ENCODE data around the gene RSAD2.
"Not testable (repeated sequence)": the region's sequence is repeated elsewhere in the genome, so short reads cannot be mapped to it uniquely, and the experiment has no call there.

RSAD2 gene

DNA sequence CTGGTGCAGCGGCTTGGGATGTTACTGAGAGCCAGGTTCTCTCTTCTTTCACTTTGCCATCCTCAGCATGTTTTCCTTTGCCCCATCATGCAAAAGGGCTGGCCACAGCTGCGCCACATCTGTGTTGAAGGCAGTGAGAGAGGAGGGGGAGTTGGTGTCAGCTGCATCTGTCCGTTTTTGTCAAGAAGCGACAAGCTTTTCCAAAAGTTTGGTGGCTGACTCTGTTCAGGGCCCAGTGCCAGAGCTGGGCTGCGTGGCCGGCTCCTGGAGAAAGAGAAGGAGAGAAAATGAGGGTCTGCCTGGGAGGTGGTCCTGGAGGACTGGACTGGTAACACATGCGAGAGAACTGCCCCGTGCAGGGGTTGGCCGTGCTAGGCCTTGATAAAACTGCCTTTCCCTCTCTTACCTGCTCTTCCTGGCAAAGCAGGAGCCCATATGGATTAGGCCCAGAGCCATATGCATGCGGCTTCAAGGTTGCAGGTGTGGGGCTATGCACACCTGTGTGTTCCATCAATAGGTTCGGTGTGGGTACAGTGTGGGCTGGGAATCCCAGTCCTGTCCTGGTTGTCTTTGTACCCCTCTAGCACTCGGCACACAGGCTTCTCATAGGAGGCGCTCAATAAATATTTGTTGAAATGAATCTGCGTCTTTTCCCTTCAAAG, 48.6 kb downstream of the RSAD2 start:
- no peak for DNase-seq (ENCODE audit: low read depth, low spot score)

DNA sequence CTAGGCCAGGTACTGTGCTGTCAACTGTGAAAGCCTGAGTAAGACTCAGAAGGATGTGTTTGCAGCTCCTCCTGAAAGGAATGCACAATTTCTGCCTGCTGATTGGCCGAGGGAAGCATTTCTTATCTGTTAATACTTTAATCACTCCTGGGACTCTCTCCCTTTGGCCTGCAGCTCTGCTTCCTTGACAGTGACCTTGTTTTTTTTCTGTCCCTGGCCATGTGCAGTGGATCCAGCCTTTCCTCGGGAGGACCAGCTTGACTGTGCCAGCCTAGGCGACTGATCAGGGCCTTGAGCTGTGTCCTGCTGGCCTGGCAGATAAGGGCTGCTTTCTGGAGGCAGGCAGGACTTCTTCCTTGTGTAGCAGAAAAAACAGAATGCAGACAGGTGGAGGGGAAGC, 49.6 kb downstream of the RSAD2 start:
- no peak for DNase-seq (ENCODE audit: low read depth, low spot score)

DNA sequence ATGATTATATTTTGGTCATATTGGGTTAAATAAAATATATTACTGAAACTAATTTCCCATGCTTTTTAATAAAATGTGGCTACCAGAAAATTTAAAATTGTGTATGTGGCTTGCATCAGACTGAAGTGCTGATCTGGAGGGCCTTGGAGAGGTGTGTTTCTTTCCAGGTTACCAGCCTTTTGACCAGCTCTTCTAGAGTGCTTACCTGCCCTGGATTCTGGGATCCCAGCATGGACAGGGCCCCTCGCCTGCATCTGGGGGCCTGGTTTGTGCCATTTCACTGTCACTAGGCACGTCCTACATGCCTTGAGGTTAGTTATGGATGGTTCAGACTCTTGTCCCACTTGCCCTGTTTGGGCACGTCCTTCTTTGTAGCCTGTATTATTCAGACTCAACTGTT, 50.2 kb downstream of the RSAD2 start:
- no peak for DNase-seq (ENCODE audit: low read depth, low spot score)

DNA sequence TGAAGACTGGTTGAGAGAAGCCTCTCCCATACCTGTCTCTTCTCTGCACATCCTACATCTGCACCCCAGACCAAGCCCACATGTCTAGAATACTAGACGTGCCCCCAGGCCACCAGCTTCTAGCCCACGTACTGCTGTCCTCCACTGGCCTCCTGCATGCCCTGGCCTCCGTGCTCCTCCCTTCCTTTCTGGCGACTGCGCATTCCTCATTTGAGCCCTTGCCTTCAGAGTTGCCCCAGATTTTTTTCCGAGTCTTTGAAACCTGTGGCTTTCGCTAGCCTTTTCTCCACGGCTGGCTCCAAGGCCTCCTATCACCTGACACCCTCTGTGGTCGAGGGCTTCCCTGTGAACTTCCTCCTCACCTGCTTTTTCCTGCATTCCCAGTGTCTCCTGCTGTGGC, 50.9 kb downstream of the RSAD2 start:
- no peak for DNase-seq (ENCODE audit: low read depth, low spot score)

DNA sequence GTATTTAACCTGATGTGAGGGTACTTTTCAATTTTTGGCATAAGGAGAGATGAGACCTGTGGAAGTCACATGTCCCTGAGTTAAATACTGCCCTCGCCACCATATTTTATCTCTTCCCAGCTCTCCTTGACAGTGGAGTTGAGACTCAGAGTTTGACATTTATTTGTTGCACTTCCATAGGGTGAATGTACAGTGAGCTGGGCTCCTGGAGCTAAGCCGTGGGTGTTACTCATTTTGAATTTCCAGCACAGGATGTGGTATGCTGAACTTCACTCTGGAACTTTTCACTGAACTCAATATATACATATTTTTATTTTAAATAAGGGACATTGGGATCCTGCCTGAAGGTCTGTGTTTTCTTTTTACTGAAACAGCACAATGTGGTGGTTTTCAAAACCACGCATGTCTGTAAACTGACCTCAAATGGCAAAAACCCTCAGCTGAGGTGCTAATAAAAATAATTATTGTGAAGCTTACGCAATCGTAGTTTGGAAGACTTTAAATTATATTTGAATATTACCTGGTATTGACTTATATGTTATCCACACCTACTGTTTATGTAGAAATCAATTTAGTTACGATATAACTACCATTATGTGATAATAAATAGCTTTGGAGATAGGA, 51.7 kb downstream of the RSAD2 start:
- DNase-seq (ENCODE audit: low read depth, low spot score), result no peak

DNA sequence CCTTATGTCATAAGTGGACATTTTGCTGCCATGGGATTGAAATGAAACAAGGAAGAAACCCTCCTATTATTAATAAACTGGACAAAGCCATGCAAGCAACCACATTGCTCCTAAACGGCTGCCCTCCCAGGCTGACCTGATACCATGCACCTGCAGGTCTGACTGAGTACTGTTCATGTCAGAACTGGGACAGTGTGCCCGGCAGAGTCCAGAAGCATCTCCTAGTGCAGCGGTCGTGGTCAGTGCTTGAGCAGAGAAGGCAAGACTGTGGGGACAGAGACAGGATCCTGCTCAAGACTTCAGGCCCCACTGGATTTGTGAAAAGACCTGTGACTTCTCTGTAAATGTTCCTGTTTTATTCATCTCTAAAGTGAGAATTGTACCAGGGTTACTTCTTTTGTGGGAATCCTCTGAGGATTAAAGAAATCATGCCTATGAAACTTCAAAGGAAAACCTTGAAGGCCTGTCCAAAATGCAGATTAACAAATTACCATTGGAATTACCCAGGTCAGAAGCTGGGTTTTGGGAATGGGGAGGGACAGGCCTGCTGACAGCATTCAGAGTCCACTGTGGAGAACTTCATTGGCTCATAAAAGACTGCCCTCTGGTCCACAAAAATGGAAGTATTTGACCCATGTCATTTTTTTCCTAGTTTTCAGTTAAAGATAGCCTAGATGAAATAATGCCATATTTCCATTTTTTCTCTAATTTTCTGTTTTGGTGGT, 53.5 kb downstream of the RSAD2 start:
- DNase-seq (ENCODE audit: low read depth, low spot score), result no peak

DNA sequence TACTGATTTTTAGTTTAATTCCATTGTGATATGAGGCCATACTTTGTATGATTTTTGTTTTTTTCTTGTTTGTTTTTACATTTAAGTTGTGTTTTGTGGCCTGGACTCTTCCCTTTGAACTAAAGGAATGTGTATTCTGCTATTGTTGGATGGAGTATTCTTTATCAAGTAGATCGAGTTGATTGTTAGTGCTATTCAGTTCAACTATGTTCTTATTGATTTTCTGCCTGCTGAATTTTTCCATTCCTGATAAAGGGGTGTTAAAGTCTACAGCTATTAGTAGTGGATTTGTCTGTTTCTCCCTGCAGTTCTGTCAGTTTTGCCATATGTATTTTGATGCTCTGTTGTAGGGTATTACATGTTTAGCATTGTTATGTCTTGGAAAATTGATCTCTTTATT, 54.2 kb downstream of the RSAD2 start:
- DNase-seq (ENCODE audit: low read depth, low spot score), result no peak

DNA sequence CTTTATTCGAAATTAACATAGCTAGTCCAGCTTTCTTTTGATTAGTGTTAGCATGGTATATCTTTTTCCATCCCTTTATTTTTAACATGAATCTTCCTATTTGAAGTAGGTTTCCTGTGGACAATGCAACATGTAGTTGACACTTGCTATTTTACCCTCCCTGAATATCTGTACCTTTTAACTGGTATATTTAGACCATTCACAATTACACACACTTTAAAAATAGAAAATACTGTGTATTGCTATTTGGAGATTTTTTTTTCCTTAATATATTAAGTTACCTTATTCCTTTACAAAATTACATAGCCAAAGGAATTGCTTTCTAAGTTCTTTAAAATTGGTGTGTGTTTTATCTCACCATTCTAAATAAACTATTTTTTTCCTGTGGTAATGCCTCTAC, 54.6 kb downstream of the RSAD2 start:
- no peak for DNase-seq (ENCODE audit: low read depth, low spot score)

DNA sequence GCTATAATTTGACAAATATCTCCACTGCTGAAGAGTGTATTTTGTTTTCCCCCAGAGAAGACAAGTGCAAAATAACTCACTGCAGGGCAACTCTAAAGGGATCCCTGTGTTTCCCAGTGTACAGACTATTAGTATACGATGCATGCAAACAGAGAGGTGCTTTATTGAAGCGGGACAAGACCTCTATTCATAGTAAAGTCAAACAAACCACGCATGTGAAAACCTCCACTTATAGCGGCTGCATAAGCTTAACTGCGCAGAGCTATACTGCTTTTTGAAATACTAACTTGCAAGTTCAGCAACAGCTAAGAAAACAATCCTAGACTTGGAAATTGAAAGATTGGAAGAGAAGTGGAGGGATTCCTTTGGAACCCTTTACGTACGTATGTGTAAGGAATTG, 55.3 kb downstream of the RSAD2 start:
- DNase-seq (ENCODE audit: low read depth, low spot score), result no peak

DNA sequence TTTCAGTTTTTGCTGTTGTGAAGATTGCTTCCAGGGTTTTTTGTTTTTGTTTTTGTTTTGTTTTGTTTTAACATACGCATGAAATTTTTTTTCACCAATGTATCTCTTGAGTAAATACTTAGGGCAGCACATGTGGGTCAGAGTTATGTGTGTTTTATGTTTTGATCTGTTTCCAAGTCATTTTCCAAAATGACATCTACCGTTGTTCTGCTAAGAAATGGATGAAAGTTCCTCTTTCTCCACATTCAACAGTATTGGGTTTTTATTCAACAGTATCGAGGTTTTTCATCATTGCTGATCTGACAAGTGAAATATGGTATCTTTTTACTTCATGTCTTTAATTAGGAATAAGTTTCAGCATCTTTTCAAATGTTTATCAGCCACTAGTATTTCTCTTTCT, 56.3 kb downstream of the RSAD2 start:
- no peak for DNase-seq (ENCODE audit: low read depth, low spot score)

DNA sequence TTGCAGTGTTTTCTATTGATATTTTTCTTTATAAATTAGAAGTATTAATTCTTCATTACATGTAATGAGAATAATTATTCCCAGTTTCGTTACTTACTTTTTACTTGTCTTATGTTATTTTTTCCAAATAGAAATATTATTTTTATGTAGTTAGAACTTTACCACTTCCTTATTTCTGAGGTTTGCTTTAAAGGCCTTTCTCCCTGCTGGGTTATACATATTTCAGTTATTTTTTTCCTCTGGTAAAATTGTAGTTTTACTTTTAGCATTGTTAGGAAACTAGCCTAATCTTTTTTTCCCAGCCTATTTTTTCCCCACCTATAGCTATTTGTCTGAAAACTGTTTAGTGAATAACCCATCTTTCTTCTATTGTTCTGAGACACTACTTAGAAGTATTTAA, 56.8 kb downstream of the RSAD2 start:
- DNase-seq (ENCODE audit: low read depth, low spot score), result no peak

DNA sequence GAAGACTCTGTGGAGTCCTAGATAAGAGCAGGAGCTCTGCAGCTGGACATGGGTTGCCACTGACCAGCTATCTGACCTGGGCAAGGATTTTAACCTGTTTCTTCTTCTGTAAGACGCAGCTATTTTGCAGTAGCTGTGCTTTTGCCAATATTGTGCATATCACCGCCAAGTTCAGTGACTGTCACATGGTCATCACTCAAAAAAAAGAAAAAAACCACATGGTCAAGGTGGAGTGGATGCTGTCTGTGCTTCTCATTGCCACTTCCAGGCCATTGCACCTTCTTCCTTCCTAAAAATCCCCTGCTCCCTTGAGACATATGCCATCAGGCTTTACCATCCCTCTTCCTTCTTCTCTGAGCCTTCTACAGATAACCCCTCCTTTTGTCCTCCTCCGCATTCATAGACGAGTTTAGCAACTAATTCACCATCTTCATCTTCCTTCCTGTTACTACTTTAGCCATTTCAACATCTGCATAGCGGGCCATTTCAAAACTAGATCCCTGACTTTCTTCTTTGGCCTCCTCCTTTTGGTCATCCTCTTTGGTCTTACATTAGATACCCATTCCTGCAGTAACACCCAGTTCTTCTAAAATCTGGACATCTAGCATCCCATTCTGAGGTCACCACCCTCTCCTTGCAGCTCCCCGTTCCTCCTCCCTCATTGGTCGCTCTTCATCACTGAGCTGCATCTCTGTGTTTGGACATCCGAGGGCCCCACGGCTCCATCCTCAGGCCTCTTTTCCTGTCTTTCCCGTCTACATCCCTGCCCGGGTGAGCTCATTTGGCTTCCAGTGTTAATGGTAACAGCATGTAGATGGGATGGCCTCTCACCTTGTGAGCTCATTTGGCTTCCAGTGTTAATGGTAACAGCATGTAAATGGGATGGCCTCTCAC, 57.4 kb downstream of the RSAD2 start:
- DNase-seq (ENCODE audit: low read depth, low spot score), result no peak

DNA sequence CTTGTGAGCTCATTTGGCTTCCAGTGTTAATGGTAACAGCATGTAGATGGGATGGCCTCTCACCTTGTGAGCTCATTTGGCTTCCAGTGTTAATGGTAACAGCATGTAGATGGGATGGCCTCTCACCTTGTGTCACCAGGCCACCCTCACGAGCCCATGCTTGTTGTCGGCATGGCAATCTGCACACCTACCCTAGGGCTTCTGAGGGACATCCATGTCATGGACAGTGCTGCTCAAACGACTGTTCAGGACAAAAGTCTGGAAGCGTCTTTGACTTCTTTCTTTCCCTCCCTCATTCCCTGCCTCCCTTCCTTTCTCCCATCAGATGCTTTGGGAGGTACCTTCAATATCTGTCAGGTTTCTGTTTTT, 58.1 kb downstream of the RSAD2 start:
- not testable (repeated sequence) for DNase-seq (ENCODE audit: low read depth, low spot score)

DNA sequence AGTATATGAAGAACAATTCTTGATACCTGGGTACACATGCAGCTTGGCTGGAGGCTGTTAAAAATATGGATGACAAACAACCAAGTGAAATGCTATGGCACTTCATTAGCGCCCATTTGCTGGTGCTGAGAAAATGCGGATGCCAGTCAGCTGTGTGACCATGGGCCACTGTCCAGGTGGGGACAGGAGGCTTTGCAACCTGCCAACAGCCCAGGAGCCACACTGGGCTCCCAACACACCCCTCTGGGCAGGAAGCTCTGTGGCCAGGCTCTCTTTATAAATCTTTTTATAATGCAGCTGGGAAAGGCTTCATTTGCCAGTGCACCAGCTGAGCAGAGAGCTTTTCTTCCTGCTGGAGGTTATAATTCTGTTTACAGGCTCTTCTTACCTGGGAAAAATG, 59.6 kb downstream of the RSAD2 start:
- no peak for DNase-seq (ENCODE audit: low read depth, low spot score)

DNA sequence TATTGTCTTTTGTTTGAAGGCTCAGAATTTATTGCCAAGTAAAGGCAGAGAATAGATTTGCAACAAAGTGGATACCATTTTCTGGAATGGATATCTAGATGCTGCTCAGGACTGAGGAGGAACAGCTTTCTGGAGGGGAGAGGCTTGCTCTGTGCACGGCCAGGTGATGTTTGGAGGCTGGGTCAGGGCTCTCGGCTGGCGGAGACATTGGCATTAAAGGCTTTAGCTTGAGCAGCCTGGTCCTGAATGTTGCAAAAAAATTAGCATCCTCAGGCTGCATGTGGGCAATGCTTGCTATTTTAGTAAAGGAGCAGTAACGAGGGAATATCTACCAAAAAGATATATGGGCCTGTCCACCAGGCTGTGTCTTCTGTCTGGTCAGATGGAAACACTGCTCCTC, 60.0 kb downstream of the RSAD2 start:
- no peak for DNase-seq (ENCODE audit: low read depth, low spot score)

DNA sequence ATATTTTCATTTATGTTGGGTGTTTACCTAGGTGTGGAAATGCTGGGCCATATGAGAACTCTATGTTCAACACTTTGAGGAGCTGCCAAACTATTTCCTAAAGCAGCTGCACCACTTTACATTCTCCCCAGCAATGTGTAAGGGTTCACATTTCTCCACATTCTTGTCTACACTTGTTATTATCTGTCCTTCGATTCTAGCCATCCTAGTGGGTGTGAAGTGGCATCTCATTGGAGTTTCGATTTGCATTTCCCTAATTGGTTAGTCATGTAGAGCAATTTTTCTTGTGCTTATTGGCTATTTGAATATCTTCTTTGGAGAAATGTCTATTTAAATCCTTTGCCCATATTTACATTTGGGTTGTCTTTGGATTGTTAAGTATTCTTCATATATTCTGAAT, 61.5 kb downstream of the RSAD2 start:
- no peak for DNase-seq (ENCODE audit: low read depth, low spot score)

DNA sequence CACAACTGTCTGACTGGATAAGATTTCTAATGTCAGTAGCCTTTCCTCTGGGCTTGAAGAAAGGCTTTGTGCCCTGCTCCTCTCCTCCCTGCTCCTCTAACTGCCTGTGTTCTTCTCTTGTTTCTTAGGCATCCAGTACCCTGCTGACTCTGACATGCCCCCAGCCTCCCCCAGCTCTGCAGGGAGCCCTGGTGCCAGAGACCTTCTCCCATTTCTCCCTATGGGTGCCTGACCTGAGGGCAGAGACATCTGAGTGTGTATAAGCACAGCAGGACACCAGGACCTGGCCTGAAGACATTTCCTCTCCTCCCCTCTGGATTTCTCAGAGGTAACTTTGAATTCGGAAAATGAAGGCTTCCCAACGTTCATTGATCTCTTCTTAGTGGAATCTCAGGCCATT, 63.2 kb downstream of the RSAD2 start:
- no peak for DNase-seq (ENCODE audit: low read depth, low spot score)

DNA sequence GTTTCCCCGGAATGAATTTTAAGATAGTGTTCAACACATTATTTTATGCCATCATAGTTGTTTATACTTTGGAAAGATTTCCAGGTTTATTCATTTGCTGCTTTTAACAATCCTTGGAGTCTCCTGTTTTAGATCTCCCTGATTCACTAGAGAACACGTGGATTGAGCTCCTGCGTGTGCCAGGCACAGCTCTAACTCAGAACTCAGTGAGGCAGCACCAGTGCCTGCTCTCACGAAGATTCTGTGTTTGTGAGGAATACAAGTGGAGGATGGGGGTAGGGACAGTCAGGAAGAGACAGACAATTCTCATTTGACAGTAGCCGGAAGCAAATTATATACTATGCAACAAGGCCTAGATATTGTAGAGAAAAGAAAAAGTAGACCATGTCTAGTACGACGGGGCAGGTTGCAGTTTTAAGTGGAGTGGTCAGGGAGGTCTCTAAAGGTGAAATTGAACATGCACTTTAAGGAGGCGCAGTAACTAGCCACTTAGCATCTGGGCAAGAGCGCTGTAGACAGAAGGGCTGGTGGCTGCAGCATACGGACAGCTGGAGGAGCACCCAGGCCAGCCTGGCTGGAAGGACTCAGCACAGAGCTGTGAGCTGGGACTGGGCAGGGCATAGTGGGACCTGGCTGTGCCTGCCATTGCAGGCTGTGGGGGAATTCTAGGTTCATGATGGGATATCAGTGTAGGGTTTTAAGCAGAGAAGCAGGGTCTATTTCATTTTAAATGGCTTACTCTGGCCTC, 63.9 kb downstream of the RSAD2 start:
- DNase-seq (ENCODE audit: low read depth, low spot score), result no peak

DNA sequence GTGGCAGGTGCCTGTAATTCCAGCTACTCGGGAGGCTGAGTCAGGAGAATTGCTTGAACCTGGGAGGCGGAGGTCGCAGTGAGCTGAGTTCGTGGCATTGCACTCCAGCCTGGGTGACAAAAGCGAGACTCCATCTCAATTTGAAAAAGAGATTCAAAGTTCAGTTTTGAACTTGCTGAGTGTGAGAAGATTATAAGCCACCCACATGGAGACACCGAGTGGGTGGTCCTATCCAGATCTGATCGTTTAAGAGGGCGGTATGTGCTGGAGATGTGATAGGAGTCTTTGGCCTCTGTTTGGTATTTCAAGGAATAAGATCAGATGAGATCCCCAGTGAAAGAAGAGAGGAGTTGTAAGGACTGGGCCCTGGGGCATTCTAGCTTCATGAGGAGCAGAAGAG, 65.3 kb downstream of the RSAD2 start:
- no peak for DNase-seq (ENCODE audit: low read depth, low spot score)

DNA sequence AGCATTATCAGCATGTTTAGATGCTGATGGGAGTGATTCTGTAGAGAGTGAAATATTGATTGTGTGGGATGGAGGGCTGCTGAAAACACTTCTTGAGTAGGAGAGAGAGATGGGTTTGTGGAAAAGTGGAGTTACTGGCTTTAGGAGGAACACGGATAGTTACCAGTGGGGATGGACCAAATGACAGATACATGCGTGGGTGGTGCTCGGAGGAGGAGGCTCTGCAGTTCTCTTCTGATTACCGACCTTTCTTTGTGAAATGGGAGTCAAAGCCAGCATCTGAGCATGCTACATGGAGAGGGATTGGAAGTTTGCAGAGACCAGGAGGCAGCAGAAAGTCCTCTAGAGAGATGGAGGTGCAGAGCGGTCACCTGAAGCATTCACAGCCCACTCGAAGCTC, 65.9 kb downstream of the RSAD2 start:
- DNase-seq (ENCODE audit: low read depth, low spot score), result no peak

DNA sequence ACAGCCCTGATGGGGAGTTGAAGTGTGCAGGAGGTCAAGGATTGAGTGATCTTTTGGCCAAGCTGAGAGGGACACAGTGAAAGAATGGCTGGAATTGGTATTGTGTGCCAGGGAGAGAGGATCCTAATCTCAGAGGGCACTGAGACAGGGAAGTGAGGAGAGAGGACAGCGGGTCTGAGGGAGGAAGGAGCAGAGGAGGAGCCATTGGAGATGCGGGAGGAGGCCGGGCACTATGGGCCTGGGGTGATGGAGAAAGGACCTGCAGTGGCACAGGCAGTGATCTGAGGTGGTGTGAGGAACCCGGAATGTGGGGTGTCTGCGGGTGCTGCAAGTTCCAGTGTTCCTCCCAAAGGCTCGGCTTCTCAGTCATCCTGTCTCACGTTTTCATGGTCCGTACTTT, 66.4 kb downstream of the RSAD2 start:
- DNase-seq (ENCODE audit: low read depth, low spot score), result no peak

DNA sequence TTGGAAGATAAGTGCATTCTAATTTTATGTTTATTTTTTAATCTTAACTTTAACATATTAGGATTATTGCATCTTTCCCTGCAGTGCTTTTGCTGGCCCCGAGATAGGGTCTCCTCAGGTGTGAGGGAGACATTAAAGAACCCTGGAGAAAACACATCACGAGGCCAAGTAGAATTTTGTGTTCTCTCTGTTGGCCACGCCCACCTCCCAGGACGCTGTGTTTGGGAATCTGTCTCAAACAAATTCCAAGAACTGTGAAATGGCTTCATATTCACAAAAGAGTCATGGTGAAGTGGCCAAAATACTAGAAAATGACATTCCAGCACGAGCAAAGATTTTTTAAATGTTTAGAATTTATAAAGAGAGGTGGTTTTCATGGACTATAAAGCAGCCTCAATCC, 67.0 kb downstream of the RSAD2 start:
- no peak for DNase-seq (ENCODE audit: low read depth, low spot score)
